Lung (tissue), 12 donors: Measurements from ENCODE around the gene KIAA1217. TPM values are rescaled to one million over a fixed set of nuclear protein-coding genes. Genes with fewer than 3 reads are reported as not detected.

ENCODE experiments used
- ATAC-seq: fragments of 200-7000 bp; cut with Tn5 transposase; one replicate; pipeline ENCODE4 v1.9.1; 2020; ENCODE audit warnings: moderate number of reproducible peaks; ENCODE audit not compliant: insufficient read depth, low FRiP score
- DNase-seq, 3 donors: peaks; one replicate each; pipeline ENCODE4 v3.0.0-alpha.2; 2013 to 2017
- H3K27ac ChIP-seq, 2 donors: one replicate each; pipeline ENCODE4 v1.5.1; 2013; ENCODE audit warnings: mild to moderate bottlenecking in 2 of 2, moderate library complexity in 2 of 2, control low read depth in 1 of 2, inconsistent platforms in 1 of 2, low read depth in 1 of 2, low read length in 1 of 2
- H3K27me3 ChIP-seq, 3 donors: one replicate each; pipeline ENCODE4 v1.5.1; 2013; ENCODE audit warnings: low read length in 2 of 3; ENCODE audit not compliant: control insufficient read depth in 3 of 3, insufficient read depth in 3 of 3
- H3K36me3 ChIP-seq, 4 donors: one replicate each; pipeline ENCODE4 v1.5.1; 2013; ENCODE audit warnings: low read length in 4 of 4, mild to moderate bottlenecking in 1 of 4, moderate library complexity in 1 of 4; ENCODE audit not compliant: control insufficient read depth in 4 of 4, insufficient read depth in 4 of 4
- H3K4me1 ChIP-seq, 5 donors: one replicate each; pipeline ENCODE4 v1.5.1; 2013; ENCODE audit warnings: low read length in 5 of 5, mild to moderate bottlenecking in 2 of 5, moderate library complexity in 1 of 5; ENCODE audit not compliant: control insufficient read depth in 5 of 5, insufficient read depth in 5 of 5
- H3K4me3 ChIP-seq: one replicate; pipeline ENCODE4 v1.5.1; 2013; ENCODE audit warnings: mild to moderate bottlenecking, control low read depth, moderate library complexity
- H3K9ac ChIP-seq, 2 donors: one replicate each; pipeline ENCODE4 v1.5.1; 2013; ENCODE audit warnings: low read length in 2 of 2, control low read depth in 1 of 2; ENCODE audit not compliant: insufficient read depth in 1 of 2
- H3K9me3 ChIP-seq, 4 donors: one replicate each; pipeline ENCODE4 v1.5.1; 2013; ENCODE audit warnings: low read length in 3 of 4, mild to moderate bottlenecking in 1 of 4, moderate library complexity in 1 of 4; ENCODE audit not compliant: control insufficient read depth in 4 of 4, insufficient read depth in 3 of 4
- CTCF ChIP-seq: IDR thresholded peaks from 2 replicates; pipeline ENCODE4 v1.5.1; 2012; ENCODE audit warnings: mild to moderate bottlenecking; ENCODE audit errors: control extremely low read depth, extremely low read depth
- WGBS, 2 donors: extraction: QIAGEN DNeasy Blood & Tissue Kit; methylation state at CpG; one replicate each; pipeline ENCODE4 v1.1.7; 2013; 5-methylcytosine and 5-hydroxymethylcytosine counted together
- polyA plus RNA-seq, 2 donors: library from polyadenylated mRNA; stranded (reverse); fragments of 200-250 nt; gene quantifications; one replicate each; pipeline ENCODE4 v1.2.1, GENCODE V29; 2013
- total RNA-seq, 2 donors: library from RNA; depleted of rRNA in 1 of 2; stranded (reverse); fragments of >200 nt in 1 of 2; gene quantifications; one replicate each; pipeline ENCODE4 v1.2.1, GENCODE V29; 2014 to 2021
- donor health status: control.
- donor health status: control.
- donor health status: Bipolar disorder and iron deficiency.
- donor health status: healthy.
- donor health status: DM: yes; HTN: yes; CAD: no.

The KIAA1217 gene
- total and polyA plus RNA-seq, 4 donors = 5.5 to 58.6 (median 24.1) TPM

- Histone ChIP-seq H3K4me3 (no peak overlapping the region), H3K27me3 (no peaks in the 10 kb centered on the region), H3K4me1 (peaks cover 4 to 12% (median 6%) of the 10 kb centered on the region in 5 donors), H3K27ac (no peak overlapping the region), H3K9ac (no peak overlapping the region), H3K9me3 (no peaks in the 10 kb centered on the region), H3K36me3 (no peaks in the 10 kb centered on the region)
- no peak for ATAC-seq
- DNase-seq = peak; percentile 80 to 94 (median 92)
- 57 to 78% methylated on average over 10 of the region's 10 CpGs for WGBS, 2 donors
- no peak for TF ChIP-seq CTCF
Measured at GRCh38 chr10:24313283-24313682, 104.3 kb downstream of the KIAA1217 start.

DNA sequence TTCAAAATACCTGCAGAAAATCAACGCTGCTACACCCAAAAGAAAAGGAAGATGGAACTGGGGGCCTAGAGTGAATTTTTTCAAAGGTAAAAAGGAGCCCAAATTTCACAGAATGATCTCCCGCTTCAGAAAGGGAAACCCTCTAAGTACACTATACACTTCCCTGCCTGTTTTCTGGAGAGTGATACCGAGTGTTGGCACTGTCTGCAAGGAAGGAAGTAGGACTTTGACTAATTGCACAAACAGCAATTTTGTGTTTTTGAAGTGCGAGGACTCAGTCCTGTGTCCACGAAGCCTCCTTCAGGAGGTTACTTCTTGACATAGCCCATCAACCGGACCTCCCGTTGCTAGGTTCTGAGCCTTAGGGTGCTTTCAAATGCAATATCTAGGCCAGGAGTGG, 106.3 kb downstream of the KIAA1217 start:
- no peak for TF ChIP-seq CTCF
- DNase-seq (peak in 1 of 3 donors; percentile 33), ATAC-seq (no peak)
- Histone ChIP-seq H3K27ac (peak overlapping the region in 1 of 2 donors; percentile 56), H3K9me3 (no peaks in the 10 kb centered on the region), H3K27me3 (no peaks in the 10 kb centered on the region), H3K4me3 (no peak overlapping the region), H3K4me1 (peaks cover 0 to 11% (median 6%) of the 10 kb centered on the region in 5 donors), H3K36me3 (no peaks in the 10 kb centered on the region), H3K9ac (no peak overlapping the region)
- 67 to 73% methylated on average over 7 of the region's 7 CpGs for WGBS, 2 donors

DNA sequence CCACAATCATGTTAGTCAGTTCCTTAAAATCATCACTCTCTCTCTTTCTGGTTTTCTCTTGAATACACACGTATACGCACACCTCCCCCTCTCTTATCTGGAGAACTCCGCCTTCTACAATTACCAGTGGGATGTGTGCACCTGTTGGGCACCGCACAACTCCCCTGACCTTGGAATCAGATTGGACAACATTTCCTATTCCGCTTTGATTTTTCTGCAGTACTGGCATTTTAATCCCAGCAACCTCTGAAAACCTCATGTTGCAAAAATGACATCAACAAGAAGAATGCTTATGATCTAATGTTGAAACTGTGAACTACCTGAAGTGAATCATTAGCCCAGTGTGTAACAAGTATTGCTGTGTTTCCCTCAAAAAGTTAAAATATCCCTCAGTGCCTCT, 109.6 kb downstream of the KIAA1217 start:
- DNase-seq (peak in 1 of 3 donors; percentile 37), ATAC-seq (no peak)
- WGBS, 2 donors = 86 to 90% methylated on average over 5 of the region's 5 CpGs
- no peaks in the 10 kb centered on the region for H3K36me3 ChIP-seq
- H3K27me3 ChIP-seq = no peaks in the 10 kb centered on the region
- H3K9ac ChIP-seq = no peak overlapping the region
- peaks cover 0 to 6% (median 5%) of the 10 kb centered on the region in 5 donors for H3K4me1 ChIP-seq
- no peak overlapping the region for H3K4me3 ChIP-seq
- no peak overlapping the region for H3K27ac ChIP-seq
- no peaks in the 10 kb centered on the region for H3K9me3 ChIP-seq
- no peak for TF ChIP-seq CTCF

GRCh38 chr10:24320373-24320772, 111.4 kb downstream of the KIAA1217 start:
- H3K27ac ChIP-seq = no peak overlapping the region
- WGBS, 2 donors = 73 to 75% methylated on average over 2 of the region's 2 CpGs

More at GRCh38 chr10:24320373-24320772, 111.4 kb downstream of the KIAA1217 start:
- Histone ChIP-seq H3K4me1 (peaks cover 0 to 7% (median 4%) of the 10 kb centered on the region in 5 donors), H3K9ac (no peak overlapping the region), H3K9me3 (no peaks in the 10 kb centered on the region), H3K4me3 (no peak overlapping the region), H3K27me3 (no peaks in the 10 kb centered on the region), H3K36me3 (no peaks in the 10 kb centered on the region)
- DNase-seq = no peak
- no peak for TF ChIP-seq CTCF
- ATAC-seq = no peak
